Gastroesophageal sphincter (tissue), 4 donors: ENCODE results near the gene EPM2AIP1. TPM values are rescaled to one million over a fixed set of nuclear protein-coding genes. Genes with fewer than 3 reads are reported as not detected.

Source experiments
- ATAC-seq: fragments of 150-250 bp; one replicate; pipeline ENCODE4 v1.9.1; 2016; ENCODE audit warnings: mild to moderate bottlenecking, moderate library complexity
- H3K27ac ChIP-seq, 4 donors: fragments of 200-600 bp; sonication (generic) in 3 of 4; 1 replicate in 3 of 4; 2 replicates in 1 of 4; pipeline ENCODE4 v1.5.1; 2016 to 2019
- H3K27me3 ChIP-seq: fragments of 200-600 bp; sonication (generic); one replicate; pipeline ENCODE4 v1.5.1; 2019
- H3K36me3 ChIP-seq, 2 donors: fragments of 200-600 bp; sonication (generic); one replicate each; pipeline ENCODE4 v1.5.1; 2019; ENCODE audit warnings: control low read depth in 1 of 2
- H3K4me1 ChIP-seq, 3 donors: fragments of 200-600 bp; sonication (generic); 1 replicate in 2 of 3; 2 replicates in 1 of 3; pipeline ENCODE4 v1.5.1; 2016 to 2019; ENCODE audit warnings: control low read depth in 2 of 3
- H3K4me3 ChIP-seq, 2 donors: fragments of 200-600 bp; sonication (generic); one replicate each; pipeline ENCODE4 v1.5.1; 2019; ENCODE audit warnings: mild to moderate bottlenecking in 1 of 2, moderate library complexity in 1 of 2
- H3K9me3 ChIP-seq, 3 donors: fragments of 200-600 bp; sonication (generic); one replicate each; pipeline ENCODE4 v1.5.1; 2017 to 2019; ENCODE audit warnings: control low read depth in 2 of 3
- EP300 ChIP-seq: sonication (generic); formaldehyde crosslinking; IDR thresholded peaks from one replicate; pipeline ENCODE4 v1.6.1; 2017; ENCODE audit warnings: antibody characterized with exemption, mild to moderate bottlenecking
- POLR2A ChIP-seq, 2 donors: fragments of 450-650 bp; IDR thresholded peaks; one replicate each; pipeline ENCODE4 v1.6.1; 2017; ENCODE audit warnings: antibody characterized with exemption in 2 of 2, mild to moderate bottlenecking in 2 of 2, moderate library complexity in 1 of 2
- POLR2AphosphoS5 ChIP-seq: sonication (generic); formaldehyde crosslinking; IDR thresholded peaks from one replicate; pipeline ENCODE4 v1.6.1; 2017; ENCODE audit warnings: antibody characterized with exemption
- WGBS, 2 donors: methylation state at CpG; one replicate each; pipeline ENCODE4 v1.1.5; 2018; ENCODE audit warnings: low coverage in 1 of 2; 5-methylcytosine and 5-hydroxymethylcytosine counted together
- small RNA-seq, 4 donors: library from RNA; depleted of rRNA; stranded (forward); fragments of <200 nt; gene quantifications; one replicate each; pipeline ENCODE3, GENCODE V24; 2016
- total RNA-seq, 4 donors: library from RNA; depleted of rRNA; stranded (reverse); fragments of >200 nt; gene quantifications; one replicate each; pipeline ENCODE4 v1.1.0, GENCODE V29; 2016
- TF ChIP-seq, protein P1 (sequence below), 4 experiments: fragments of 200-600 bp in 2 of 4; fragments of 450-650 bp in 2 of 4; sonication (generic) in 1 of 4; IDR thresholded peaks; one replicate each; pipeline ENCODE4 v1.5.1; 2017 to 2019; ENCODE audit warnings: antibody characterized with exemption in 4 of 4, mild to moderate bottlenecking in 2 of 4, moderate library complexity in 2 of 4

EPM2AIP1 gene
- total RNA-seq, 4 donors from 2014 or later, result 7.6 to 20.2 (median 13.5) TPM

DNA sequence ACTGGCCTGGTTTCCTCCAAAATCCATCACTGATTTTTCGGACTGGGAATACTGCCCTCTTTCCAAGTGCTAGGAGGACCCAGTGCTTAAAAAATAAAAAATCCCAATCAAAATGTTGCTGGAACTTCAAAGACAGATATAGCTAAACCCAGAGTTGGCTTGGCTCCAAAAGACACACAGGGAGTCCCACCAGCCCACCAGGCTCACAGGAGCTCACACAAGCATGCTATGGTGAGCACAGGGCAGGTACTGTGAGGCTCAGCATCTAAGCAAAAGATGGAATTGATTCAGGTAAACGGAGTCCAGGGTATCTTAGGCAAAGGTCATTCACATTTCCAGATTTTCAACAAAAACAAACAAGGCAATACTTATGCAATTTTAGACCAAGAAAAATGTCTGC, 51.8 kb downstream of the EPM2AIP1 start:
- Histone ChIP-seq H3K27me3 (no peaks in the 10 kb centered on the region), H3K4me3 (no peak overlapping the region), H3K27ac (no peak overlapping the region), H3K4me1 (peaks cover 0 to 44% (median 3%) of the 10 kb centered on the region in 3 donors), H3K36me3 (no peaks in the 10 kb centered on the region), H3K9me3 (no peaks in the 10 kb centered on the region)
- TF ChIP-seq, protein P1, sequence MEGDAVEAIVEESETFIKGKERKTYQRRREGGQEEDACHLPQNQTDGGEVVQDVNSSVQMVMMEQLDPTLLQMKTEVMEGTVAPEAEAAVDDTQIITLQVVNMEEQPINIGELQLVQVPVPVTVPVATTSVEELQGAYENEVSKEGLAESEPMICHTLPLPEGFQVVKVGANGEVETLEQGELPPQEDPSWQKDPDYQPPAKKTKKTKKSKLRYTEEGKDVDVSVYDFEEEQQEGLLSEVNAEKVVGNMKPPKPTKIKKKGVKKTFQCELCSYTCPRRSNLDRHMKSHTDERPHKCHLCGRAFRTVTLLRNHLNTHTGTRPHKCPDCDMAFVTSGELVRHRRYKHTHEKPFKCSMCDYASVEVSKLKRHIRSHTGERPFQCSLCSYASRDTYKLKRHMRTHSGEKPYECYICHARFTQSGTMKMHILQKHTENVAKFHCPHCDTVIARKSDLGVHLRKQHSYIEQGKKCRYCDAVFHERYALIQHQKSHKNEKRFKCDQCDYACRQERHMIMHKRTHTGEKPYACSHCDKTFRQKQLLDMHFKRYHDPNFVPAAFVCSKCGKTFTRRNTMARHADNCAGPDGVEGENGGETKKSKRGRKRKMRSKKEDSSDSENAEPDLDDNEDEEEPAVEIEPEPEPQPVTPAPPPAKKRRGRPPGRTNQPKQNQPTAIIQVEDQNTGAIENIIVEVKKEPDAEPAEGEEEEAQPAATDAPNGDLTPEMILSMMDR (IDR thresholded peaks at IDR 0.05), result no peak
- TF ChIP-seq POLR2AphosphoS5 (no peak), EP300 (no peak), POLR2A (IDR thresholded peaks at IDR 0.05) (no peak)
- no peak for ATAC-seq
- WGBS, 2 donors, result 71 to 75% methylated on average over 2 of the region's 2 CpGs

DNA sequence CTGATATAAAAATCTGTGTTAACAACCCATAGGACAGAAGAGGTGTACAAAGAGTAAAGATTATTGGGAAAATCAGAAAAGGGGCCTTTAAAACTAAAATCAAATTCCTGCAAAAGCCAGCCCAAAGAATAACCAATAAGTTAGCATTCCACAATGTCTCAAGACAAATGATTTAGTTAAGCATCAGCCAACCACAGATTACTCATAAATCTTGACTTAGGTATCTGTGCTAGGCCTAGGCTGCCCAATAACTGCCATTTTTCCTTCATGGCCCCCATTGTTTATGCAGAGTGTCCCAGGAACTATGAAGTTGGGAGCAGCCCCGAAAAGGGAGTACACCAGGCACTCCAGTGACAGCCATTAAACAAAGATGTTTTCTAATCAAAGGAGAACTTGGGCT, 55.4 kb downstream of the EPM2AIP1 start:
- Histone ChIP-seq H3K4me1 (peaks cover 0 to 18% (median 0%) of the 10 kb centered on the region in 3 donors), H3K9me3 (no peaks in the 10 kb centered on the region), H3K27ac (no peak overlapping the region), H3K4me3 (no peak overlapping the region), H3K27me3 (no peaks in the 10 kb centered on the region), H3K36me3 (no peaks in the 10 kb centered on the region)
- TF ChIP-seq EP300 (no peak), POLR2A (IDR thresholded peaks at IDR 0.05) (no peak), POLR2AphosphoS5 (no peak)
- TF ChIP-seq, protein P1 (IDR thresholded peaks at IDR 0.05), result no peak
- no peak for ATAC-seq
- whole genome bisulfite sequencing, 2 donors, result 78% methylated on average over 1 of the region's 1 CpG; no CpG with 5 or more reads in 1 of the 2 donors

Small RNAs within 50 kb of the gene (small RNA-seq; reads per million reads assigned to genes)
- gene RNU6ATAC4P, result 0 reads per million in 4 donors

Other genes starting within 250 kb of the EPM2AIP1 start
- under 1 TPM in 2 of 4 donors, not detected in 2; 0.27 to 0.62 TPM for gene DCLK3, start 228.6 kb downstream of the EPM2AIP1 start, total RNA-seq
- 10 to 100 TPM in 1 of 4 donors, 1 to 10 TPM in 3; 4.9 to 12.3 (median 9.1) TPM for gene TRANK1, start 48.1 kb downstream of the EPM2AIP1 start, total RNA-seq
- 10 to 100 TPM; 30.7 to 39.1 (median 33.5) TPM for gene MLH1, start 387 bp upstream of the EPM2AIP1 start, total RNA-seq
- gene LRRFIP2, start 181.5 kb upstream of the EPM2AIP1 start, total RNA-seq, result 100 to 1,000 TPM in 1 of 4 donors, 10 to 100 TPM in 3; 79.4 to 123 (median 88.4) TPM